Activated CD4-positive, alpha-beta T cell treated with anti-CD3 and anti-CD28 coated beads, Interleukin-2, amount 50 U/mL, for 4 hours (primary cell): ENCODE data around the gene UBE3C.

Source experiments
- DNase-seq, 2 experiments: peaks; one replicate each; pipeline ENCODE4 v3.0.0-alpha.2; 2020

UBE3C gene

DNA sequence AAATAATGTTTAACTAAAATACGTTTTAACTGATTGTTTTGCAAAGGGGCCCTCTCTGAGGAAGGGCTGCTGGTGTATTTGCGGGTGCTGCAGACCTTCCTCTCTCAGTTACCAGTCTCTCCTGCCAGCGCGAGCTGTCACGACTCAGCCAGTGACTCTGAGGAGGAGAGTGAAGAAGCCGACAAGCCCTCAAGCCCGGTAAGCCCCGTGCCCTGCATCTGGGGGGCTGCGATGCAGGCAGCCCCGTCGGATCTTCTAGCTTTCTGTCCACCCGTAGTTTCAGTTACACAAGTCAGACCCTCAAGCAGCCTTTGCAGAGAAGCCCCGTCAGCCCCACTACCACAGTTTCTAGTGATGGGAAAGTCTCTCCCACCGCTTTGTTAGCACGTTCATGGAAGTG lies 45.1 kb downstream of the UBE3C start:
- no peak for DNase-seq

DNA sequence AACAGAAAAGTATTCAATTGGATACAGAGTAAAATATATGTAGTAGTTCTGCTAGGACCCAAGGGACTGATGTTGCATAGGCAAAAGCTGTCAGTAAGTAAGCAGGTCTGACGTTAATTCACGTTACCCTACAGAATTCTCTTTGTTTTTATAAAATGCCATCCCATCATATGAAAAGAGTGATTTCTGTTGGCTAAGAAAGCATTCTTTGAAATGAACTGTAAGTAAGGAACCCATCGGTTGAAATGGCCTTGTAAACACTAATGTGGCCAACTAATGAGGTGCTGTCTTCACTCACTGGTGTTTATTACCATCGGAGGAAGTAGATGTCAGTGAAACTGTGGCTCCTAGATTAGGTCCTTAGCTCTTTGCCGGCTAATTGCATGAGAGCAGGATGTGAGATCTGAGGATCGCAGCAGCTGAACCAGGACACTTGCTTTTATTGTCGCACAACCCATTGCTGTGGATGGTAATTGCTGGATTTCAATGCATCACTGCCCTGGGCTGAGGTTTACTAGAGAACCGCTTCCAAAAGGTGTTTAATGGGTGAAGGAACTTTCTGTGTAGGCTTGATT lies 49.5 kb downstream of the UBE3C start:
- DNase-seq = no peak

DNA sequence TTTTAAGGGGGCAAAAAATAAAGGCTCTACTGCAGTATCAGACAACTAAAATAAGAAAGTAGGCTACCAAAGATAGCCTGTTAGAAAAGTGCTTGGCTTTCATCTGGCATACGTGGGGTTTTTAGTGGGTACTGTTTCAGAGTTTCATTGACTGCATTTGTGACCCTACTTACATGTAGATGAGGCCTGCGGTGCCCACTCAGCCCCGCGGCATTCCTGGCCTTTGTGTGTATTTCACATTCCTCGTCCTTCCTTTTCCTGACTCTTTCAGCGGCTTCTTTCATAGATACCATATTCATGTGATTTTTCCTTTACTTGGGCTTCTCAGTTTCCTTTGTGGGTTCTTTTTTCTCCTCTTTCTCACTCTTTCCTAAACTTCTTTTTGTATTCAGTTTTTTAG lies 50.7 kb downstream of the UBE3C start:
- no peak for DNase-seq

DNA sequence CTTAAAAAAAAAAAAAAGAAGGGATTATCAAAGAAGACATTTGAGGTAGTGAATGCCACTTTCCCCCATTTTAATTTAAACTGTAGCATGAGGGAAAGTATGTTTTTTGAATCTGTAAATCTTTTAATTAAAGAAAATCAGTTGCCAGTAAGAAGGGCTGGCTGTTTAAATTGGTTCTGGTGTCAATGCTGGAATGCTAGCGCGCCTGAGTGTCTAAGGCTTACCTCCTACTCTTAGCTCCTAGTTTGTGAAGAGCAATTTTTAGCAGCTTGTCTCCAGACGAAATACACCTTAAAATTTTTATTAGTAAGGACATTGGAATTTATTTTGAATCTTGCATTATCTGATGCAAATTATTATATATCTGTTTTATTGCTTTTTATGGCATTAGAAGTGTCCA lies 54.1 kb downstream of the UBE3C start:
- DNase-seq = no peak

DNA sequence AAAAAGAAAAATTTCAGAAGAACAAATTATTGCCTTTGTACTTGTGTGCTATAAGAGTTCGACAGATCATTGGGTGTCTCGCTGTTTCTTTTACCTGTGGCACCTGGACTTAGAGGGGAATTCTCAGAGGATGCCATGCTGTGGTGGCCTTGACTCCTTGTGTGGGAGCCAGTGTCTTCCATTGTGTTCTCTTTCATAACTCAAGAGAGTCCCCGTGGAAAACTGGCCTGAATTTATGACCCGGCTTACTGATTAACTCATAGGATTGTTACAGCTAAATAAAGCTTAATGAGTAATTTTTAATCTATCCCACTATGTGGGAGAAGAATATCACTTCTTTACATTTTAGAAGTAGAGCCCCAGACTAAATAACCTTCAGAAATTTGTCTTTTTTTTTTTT lies 54.5 kb downstream of the UBE3C start:
- no peak for DNase-seq

DNA sequence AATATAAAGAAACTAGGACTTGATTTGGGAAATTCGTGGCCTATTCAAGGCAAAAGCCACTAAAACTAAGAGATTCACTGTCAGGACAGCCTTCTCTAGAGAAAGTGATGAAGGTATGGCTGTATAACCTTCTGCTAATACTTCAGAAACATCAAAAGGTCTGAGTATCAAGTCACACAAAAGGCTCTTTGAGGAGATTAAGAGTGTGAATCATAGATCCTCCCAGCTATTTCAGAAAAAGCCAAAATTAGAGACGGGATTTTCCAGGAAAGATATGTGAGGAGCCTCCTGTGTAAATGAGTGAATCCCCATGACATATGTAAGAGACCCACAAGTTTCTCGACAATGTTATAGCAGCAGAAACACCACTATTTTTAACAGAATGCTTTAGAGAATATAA lies 56.2 kb downstream of the UBE3C start:
- DNase-seq = no peak

DNA sequence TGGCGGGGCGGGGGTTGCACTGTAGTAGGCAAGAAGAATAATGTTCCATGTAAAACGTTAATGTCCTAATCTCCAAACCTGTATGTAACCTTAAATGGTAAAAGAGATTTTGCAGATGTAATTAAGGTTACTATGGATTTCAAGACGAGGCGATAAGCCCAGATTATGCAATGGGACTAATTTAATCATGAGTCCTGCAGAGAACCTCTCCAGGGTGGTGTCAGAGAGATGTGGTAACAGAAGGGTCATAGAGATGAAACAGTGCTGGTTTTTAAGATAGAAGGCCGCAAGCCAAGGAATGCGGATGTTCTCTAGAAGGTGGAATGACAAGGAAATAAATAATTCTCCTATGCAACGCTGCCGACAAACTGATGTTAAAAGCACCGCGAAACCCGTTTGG lies 57.1 kb downstream of the UBE3C start:
- DNase-seq = no peak

DNA sequence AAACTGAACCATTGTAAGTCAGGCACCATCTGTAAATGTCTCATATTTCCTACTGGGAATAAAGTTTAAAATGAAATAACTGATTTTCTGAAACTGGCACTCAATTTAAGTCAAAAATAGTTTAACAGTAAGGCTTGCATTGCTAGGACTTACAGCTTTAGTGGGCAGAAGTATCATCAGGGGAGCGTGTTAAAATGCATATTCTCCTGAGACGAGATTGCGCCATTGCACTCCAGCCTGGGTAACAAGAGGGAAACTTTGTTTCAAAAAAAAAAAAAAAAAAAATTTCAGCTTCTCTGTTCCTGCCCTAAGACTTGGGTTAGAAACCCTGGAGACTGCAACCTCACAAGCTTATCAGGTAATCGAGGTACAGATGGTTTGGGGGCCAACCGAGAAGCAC lies 65.4 kb downstream of the UBE3C start:
- DNase-seq = no peak

DNA sequence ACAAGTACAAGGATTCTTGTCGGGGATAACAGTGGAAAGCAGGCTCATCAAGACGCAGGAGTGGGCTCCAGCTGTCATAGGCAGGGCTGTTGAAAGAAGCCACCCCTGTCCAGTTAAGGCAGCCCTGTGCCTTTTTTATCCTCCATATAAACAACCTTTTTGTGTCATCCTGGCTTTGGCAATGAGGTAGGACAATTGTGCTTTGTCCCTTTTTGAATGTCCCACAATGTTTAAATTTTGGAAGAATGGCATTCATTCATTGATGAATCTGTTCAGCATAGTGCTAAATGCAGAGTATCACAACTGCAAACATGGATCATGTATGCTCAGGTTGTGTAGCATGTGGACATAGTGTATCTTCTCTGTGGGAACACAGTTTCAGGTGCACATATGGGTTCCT lies 66.7 kb downstream of the UBE3C start:
- DNase-seq = no peak

DNA sequence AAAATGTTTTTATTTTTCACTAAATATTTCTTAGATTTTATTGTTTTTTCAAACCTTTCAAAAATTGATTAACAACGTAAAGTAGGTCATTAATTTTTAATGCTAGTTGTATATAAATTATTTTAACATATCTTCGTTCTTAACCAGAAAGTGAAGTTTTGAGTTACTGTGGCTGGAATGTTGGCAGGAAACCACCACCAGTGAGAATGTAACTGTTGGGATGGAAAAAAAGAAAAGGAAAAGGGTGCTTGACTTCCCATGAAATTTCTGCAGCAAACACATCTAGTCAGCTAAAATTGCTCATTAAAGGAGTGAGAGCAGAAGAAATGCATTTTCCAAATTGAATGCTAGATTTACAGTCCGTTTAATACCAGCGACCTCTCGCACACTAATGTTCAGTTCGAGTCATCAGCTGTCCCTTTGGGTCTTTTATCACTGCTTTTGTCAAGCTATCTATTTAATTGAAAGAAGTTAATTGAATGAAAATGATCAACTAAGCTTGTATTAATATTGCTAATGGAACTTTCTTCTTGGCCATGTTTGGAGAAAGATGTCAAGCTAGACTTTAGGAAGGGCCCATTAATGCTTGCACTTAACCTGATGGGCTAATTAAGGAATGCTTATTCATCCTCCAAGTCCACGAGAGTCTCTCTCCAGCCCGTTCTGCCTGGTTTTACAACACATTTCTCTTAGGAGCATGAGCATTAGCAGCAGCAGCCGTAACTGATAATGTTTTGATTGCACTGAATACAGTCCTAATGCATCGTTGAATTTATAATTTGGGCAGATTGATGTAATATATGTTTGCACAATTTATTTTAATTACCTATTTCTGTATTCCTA lies 70.1 kb downstream of the UBE3C start:
- no peak for DNase-seq

DNA sequence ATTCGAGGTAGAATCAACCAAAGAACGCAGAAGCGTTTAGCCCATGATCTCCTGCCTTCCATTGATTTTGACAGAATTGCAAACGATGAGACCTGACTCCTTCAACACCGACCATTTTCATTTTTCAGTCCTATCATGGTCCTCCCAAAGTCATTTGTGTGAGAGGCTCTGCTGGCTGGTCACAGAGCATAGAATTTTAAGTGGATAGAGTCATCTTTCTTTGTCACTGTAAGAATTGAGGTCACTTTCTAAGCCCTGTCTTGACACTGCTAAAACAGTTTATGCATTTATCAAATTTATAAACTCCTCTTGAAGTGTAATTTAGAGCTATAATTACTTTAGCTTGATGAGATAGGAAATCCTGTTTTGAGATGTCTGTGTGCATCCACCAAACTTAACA lies 72.0 kb downstream of the UBE3C start:
- no peak for DNase-seq

DNA sequence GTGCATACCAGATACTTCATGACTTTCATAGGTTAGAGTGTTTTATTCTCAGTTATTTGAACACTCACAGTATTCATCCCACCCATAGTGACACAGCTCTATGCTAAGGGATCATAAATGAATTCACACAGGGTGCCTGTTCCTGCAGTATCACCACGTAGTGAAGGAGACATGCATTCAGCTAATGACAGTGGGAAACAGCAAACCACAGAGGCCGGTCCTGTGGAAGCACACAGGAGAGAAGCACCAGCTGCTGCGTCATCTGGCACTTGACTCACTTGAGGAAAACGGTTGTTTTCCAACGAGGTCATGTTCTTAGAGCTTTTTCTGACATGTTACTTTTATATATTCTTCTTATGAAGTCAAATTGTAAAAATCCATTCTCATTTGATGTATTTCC lies 73.0 kb downstream of the UBE3C start:
- DNase-seq = no peak

DNA sequence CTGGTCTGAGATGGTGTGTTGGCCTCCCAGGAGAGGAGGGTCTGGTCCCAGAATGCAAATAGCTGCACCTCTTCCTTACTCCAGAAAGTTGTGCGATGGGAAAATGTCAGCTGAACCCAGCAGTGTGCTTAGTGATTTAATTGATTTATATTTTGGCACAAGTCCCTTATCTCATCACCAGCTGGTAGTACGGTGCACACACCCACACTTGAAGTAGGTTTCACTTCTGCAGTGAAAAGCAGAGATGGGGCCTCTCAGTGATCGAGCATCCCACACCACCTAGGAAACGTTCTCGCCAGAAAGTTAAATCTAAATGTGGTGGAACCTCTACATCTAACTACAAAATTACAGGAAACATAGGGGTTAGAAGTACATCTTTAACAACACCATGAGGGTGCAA lies 80.4 kb downstream of the UBE3C start:
- no peak for DNase-seq

DNA sequence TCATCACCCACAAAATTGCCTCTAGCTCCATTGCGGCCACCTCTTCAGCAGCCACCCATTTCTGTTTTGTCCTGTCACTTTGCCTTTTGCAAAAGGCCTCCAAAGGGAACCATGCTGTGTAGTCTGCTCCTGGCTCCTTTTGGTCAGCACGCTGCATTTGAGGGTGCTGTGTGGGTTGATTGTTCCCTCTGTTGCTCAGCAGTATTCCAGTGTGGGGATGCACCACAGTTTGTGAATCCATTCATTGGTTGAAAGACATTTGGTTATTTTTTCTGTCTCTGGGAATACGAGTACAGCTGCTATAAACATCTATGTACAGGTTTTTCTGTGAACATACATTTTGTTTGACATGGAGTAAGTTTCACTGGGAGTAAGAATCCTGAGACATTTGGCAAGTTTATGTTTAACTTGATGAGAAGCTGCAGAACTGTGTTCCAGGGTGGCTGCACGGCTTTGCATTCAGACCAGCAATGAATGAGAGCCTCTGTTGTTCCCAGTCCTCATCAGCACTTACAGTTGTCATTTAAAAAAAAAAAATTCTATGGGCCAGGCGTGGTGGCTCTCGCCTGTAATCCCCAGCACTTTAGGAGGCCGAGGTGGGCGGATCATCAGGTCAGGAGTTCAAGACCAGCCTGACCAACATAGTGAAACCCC lies 82.3 kb downstream of the UBE3C start:
- no peak for DNase-seq

DNA sequence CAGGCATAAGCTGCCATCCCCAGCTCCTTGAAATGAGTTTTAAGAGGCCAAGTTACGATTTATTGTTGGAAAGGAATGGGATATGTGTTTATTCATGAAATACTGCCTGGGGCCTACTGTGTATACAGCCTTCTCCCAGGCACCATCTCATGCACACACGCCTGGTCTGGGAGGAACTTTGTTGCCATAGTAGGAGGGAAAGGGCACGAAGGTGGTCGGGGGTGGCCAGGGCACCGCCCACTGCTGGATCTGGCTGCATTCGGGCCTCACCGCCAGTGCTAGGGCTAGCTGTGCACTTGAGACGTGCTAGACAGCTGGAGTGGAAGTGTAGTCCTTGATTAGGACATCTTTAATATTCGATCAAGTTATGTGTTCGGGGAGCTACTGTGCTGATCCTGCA lies 84.0 kb downstream of the UBE3C start:
- DNase-seq = no peak

DNA sequence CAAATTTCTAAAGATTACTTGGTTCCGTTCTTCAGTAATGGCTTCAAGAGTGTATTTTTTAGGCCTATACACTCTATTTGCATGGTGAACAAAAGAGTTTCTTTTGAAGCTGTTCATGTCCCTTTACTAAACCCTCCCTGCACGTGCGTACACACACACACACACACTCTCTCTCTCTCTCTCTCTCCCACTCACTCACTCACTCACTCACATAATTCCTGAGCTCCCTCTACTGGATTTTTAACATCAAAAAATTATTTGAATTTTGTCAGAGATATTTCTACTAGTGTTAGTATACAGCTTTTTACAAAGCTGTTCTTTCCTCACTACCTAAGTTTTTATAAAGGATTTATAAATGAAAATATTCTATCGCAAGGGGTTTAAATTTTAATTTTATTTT lies 85.9 kb downstream of the UBE3C start:
- DNase-seq = no peak

DNA sequence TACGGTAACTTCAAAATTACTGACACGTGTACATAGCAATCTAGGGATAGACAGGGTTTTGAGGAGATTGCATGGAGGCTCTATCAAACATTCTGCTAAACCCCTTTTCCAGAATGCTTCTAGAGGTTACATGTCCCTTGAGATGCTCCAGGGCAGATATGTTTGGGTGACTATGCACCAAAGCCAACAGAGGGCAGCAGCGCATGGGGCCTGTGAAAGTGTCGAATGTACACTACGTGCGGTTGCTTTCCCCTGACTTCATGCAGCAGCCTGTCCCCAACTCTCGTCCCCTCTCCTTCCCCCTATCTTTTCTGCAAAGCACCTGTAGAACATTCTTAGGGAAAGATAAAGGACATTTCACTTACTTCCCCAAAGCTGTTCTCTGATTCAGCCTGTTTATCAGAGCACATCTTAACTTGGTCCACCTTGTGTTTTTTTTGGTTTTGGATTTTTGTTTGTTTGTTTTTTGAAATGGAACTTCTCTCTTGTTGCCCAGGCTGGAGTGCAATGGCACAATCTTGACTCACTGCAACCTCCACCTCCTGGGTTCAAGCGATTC lies 90.2 kb downstream of the UBE3C start:
- DNase-seq = peak; percentile 12 to 15

DNA sequence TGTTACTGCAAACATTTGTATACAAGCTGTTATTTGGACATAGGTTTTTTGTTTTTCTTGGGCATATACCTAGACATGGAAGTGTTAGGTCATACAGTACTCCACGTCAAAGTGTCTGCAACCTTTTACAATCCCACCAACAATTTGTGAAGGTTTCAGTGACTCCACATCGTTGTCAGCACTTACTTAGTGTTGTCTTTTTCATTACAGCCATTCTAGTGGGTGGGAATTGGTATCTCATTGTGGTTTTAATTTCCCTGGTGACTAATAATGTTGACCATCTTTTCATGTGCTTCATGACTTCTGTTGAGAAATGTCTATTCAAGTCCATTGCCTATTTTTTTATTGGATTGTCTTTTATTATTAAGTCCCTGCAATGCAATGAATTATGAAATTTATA lies 95.0 kb downstream of the UBE3C start:
- no peak for DNase-seq

DNA sequence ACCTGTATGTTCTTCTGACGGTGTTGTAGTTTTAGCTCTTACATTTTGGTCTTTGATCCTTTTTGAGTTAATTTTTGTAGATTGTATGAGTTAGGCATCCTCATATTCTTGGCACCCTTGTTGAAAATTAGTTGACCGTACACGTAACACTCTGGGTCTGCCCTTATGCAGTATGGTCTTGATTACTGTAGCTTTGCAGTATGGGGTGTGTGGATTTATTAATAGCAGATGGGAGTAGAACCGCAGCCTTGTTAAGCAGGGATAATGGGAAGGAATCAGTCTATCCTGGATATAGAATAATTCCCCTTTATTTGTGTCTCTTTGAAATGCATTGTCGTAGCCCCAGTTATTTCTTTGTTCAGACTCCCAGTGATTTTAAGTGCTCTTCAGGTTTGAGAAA lies 95.5 kb downstream of the UBE3C start:
- no peak for DNase-seq

DNA sequence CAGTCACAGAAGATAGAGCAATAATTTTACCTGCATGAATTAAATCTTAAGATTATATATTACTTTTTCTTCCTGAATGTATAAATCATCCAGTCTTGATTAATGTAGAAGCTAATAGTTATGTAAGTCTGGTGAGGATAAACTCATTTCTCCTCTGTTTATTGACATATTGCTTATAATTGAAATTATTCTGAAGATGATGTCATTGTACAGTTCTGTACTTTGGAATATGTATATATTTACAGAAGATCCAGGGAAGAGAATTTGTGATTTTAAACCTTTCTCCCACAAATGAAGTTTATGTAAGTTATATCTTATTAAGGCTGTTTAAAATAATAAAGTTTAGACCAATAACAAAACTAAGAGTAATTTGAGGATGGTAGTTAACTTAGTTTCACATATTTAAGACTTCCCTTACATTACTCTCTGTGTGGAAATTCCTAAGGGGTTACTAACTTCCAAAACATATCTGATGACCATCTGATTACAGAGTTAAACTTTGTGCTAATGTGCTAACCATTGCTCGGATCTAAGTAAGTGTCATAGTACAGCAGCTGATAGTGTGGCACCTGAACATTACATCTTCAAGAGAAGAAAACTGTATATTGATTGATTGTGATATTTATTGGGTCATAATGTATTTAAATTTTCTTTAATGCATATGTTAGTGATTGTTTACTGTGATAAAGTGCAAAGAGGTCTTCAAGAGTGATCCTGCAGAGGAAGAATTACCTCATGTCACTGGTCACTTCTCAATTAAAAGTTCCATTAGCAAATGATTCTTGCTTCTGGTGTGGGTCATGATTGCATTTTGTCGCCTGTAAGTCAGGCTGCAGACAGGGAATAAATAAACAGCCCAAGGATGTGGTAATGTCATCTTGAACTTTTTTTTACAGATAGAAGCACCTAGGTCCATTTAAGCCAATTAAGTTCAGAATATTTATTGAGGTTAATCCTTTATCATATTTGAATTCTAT lies 96.9 kb downstream of the UBE3C start:
- DNase-seq = no peak

DNA sequence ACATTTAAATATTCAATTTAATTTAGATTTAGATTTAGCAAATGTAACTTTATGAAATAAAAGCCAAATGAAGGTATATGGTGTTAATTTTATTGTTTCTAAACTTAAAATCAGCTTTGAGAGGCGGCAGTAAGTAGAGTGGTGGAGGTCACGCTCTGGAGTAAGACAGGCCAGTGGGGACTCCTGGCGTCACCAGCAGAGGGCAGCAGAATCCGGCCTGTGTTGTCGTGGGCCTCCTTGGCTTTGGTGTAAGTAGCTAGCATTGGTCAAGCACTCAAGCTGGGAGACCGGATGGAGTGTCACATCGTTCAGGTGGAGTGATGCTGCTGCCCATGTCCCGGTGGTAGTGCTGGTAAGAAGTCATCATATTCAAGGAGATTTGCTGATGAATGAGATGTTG lies 99.4 kb downstream of the UBE3C start:
- no peak for DNase-seq

DNA sequence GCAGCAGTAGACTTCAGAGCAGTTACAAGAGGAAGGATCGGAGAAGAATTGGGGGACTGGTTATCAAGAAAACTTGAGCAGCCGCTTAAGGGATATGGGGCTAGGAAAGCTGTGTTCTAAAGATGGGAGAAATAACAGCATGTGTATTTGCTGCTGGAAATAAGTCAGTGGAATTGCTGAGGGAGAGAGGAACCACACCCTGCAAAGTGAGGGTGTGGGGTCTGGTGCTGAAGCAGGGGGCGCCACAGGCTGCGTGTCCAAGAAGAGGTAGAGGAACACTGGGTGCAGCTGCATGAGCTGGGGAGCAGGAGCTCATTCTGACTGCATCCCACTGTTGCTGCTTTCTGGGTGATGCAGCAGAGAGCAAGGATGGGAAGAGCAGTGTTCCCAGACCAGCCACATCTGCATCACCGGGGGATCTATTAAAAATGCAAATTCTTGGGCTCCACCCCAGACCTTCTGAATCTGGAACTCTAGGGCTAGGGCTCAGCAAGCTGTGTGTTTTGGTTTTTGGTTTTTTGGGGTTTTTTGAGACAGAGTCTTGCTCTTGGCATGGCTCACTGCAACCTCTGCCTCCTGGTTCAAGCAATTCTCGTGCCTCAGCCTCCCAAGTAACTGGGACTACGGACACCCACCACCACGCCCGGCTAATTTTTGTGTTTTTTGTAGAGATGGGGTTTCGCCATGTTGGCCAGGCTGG lies 101.0 kb downstream of the UBE3C start:
- no peak for DNase-seq
